ENCODE data around the gene CPTP. TPM values are rescaled to one million over a fixed set of nuclear protein-coding genes. Genes with fewer than 3 reads are reported as not detected.

The CPTP gene
- total RNA-seq, 1 experiment from 2014 or later = 141 TPM

DNA sequence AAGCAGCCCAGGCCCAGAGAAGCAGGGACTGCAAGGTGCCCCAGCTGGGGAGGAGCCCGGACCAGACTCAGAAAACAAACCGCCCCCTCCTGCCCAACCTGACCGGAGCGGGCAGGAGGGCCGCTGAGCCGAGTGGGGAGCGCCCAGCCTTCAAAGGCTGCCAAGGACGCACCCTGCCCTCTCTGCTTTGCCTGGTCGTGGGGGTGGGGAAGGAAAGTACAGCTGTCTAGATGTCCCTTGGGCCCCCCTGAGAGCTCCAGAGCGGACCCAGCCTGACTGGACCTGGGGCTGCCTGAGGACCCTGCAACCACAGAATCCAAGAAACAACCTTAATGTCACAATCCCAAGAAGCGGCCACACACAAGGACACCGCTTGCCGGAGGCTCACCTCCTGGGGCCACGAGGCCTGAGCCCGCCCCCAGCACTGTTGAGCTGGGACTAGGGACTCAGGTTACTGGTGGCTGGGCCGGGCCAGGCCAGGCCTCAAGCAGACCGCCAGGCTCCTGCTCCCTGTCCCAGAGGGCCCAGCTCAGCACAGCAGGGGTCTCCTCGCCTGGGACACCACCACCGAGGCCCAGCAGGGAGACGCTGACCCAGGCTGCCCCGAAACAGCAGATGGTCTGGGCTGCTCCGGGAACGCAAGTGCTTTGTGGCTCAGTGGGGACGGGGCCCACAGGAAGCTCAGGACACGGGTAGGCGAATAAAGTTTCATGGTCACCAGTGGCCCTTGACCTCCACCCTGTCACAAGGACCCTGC is 23.2 kb downstream of the CPTP start:
- H3K27ac ChIP-seq (ENCODE audit: low read length) = peak overlapping the region; percentile 97
- H3K27me3 ChIP-seq (ENCODE audit: low read length) = no peaks in the 10 kb centered on the region
- peak overlapping the region; percentile 98 for H3K4me2 ChIP-seq (ENCODE audit: low read length)
- ChIA-PET POLR2A (ENCODE audit: unreplicated experiment) (interaction anchor here (1.4 kb wide), 1 partner anchor 27 kb away, joined by 4 read pairs; the partner anchor contains the start of gene AURKAIP1), CTCF (interaction anchor here (0.5 to 1.2 kb wide), 3 partner anchors 54 to 1063 kb away, joined by 3 to 4 read pairs (median 3); no protein-coding TSS in a partner anchor)
- TSS peak; percentile 62 for BruUV-seq (replicated peaks)
- peak overlapping the region; percentile 93 for H3K9ac ChIP-seq (ENCODE audit: low read length)
- no peak for TF ChIP-seq EZH2phosphoT487 (IDR thresholded peaks at IDR 0.05; ENCODE audit: borderline replicate concordance, low read length)
- TF ChIP-seq, protein P1, sequence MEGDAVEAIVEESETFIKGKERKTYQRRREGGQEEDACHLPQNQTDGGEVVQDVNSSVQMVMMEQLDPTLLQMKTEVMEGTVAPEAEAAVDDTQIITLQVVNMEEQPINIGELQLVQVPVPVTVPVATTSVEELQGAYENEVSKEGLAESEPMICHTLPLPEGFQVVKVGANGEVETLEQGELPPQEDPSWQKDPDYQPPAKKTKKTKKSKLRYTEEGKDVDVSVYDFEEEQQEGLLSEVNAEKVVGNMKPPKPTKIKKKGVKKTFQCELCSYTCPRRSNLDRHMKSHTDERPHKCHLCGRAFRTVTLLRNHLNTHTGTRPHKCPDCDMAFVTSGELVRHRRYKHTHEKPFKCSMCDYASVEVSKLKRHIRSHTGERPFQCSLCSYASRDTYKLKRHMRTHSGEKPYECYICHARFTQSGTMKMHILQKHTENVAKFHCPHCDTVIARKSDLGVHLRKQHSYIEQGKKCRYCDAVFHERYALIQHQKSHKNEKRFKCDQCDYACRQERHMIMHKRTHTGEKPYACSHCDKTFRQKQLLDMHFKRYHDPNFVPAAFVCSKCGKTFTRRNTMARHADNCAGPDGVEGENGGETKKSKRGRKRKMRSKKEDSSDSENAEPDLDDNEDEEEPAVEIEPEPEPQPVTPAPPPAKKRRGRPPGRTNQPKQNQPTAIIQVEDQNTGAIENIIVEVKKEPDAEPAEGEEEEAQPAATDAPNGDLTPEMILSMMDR (conservative IDR thresholded peaks at IDR 0.05; ENCODE audit: low read depth, low read length) = no peak
- no peak for TF ChIP-seq EZH2 (IDR thresholded peaks at IDR 0.05; ENCODE audit: low read length, unreplicated experiment)
- H3F3A ChIP-seq (ENCODE audit: low read length, unreplicated experiment) = peaks cover 3% of the 10 kb centered on the region
- peaks cover under 1% of the 10 kb centered on the region; the same call in 1 of the 2 replicates for H3K36me3 ChIP-seq (ENCODE audit: low read depth, low read length)
- no peaks in the 10 kb centered on the region for H3K9me3 ChIP-seq (ENCODE audit: low read length)
- 0 out of 2 replicates have a peak overlapping the region, but pooled peaks have one; percentile 7 for H2AFZ ChIP-seq (ENCODE audit: low read length)
- peak overlapping the region; percentile 91 for H3K4me3 ChIP-seq (ENCODE audit: low read length)
- H3K9me2 ChIP-seq (replicated peaks; ENCODE audit: low read length) = no peaks in the 10 kb centered on the region
- peaks cover 74% of the 10 kb centered on the region for H3K79me2 ChIP-seq (ENCODE audit: low read length)
- H4K20me1 ChIP-seq (ENCODE audit: low read length) = no peaks in the 10 kb centered on the region
- DNase-seq (peak; percentile 79), ATAC-seq (peak; percentile 34)
- peaks cover 52% of the 10 kb centered on the region for H3K4me1 ChIP-seq (ENCODE audit: insufficient read depth, low read length)
- intact Hi-C loops (cut with micrococcal nuclease) = loop anchor here (2.0 kb wide), 1 partner anchor 39 kb away; the partner anchor contains the start of gene PUSL1

DNA sequence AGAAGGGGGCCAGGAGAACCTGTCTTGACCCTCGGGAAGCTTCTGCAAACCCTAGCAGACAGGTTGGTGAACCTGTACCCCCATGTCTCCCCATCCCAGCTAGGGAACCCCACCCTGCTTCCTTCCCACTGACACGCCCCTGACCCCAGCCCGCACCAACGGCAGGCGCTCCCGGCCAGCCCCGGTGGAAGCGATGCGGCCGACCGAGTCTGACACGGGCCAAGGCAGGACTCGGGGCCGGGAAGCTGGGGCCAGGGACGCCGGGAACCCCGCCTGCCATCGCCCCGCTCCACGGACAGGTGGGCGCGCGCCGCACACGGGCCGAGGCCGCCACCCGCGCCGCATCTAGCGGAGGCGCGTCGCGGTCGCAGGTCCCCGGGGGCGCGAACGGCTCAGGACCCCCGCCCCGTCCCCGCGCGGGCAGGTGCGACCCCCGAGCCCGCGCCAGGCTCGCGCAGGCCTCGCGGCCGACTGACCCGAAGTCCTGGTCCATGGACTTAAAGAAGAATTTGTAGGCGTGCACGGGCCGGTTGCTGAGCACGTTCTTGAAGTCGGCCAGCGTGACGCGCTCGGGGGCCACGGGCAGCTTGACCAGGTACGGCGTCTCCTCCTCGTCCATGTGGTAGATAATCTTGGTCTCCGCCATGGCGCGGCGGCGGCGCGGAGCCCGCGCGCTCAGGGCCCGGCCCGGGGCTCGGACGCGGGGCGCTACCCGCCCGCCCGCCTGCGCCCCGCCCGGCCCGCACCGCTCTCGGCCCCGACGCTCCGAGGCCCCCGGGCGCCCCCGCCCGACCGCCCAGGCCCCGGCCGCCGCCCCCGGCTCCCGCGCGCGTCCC is 24.0 kb downstream of the CPTP start:
- TF ChIP-seq EZH2 (IDR thresholded peaks at IDR 0.05; ENCODE audit: low read length, unreplicated experiment) (no peak), EZH2phosphoT487 (IDR thresholded peaks at IDR 0.05; ENCODE audit: borderline replicate concordance, low read length) (no peak)
- TF ChIP-seq, protein P1 (conservative IDR thresholded peaks at IDR 0.05; ENCODE audit: low read depth, low read length) = no peak
- Histone ChIP-seq H3K9me3 (ENCODE audit: low read length) (no peaks in the 10 kb centered on the region), H3K4me1 (ENCODE audit: insufficient read depth, low read length) (peaks cover 54% of the 10 kb centered on the region), H4K20me1 (ENCODE audit: low read length) (no peaks in the 10 kb centered on the region), H3K9me2 (replicated peaks; ENCODE audit: low read length) (no peaks in the 10 kb centered on the region), H3K9ac (ENCODE audit: low read length) (peak overlapping the region; percentile 93), H3K4me2 (ENCODE audit: low read length) (peak overlapping the region; percentile 98), H3F3A (ENCODE audit: low read length, unreplicated experiment) (peaks cover 3% of the 10 kb centered on the region), H3K4me3 (ENCODE audit: low read length) (peak overlapping the region; percentile 91), H3K27me3 (ENCODE audit: low read length) (no peaks in the 10 kb centered on the region), H3K36me3 (ENCODE audit: low read depth, low read length) (no peaks in the 10 kb centered on the region), H3K79me2 (ENCODE audit: low read length) (peaks cover 67% of the 10 kb centered on the region), H3K27ac (ENCODE audit: low read length) (peak overlapping the region; percentile 97), H2AFZ (ENCODE audit: low read length) (no peak overlapping the region)
- DNase-seq (no peak), ATAC-seq (no peak)
- intact Hi-C loops (cut with micrococcal nuclease) = loop anchor here (2.0 kb wide), 1 partner anchor 40 kb away; the partner anchor contains the start of gene PUSL1
- ChIA-PET CTCF (interaction anchor here (0.5 to 1.2 kb wide), 3 partner anchors 53 to 1062 kb away, joined by 3 to 4 read pairs (median 3); no protein-coding TSS in a partner anchor), POLR2A (ENCODE audit: unreplicated experiment) (interaction anchor here (1.4 kb wide), 1 partner anchor 26 kb away, joined by 4 read pairs; the partner anchor contains the start of gene AURKAIP1)
- BruUV-seq (replicated peaks) = no TSS peak

Data from PC-3 (cell line).